HG03060 (cell line): ENCODE data around the gene CACNA1E.

Experiments
- ATAC-seq: cut with Tn5 transposase; IDR thresholded peaks from one replicate; pipeline ENCODE4 v1.9.1; 2021; ENCODE audit warnings: low read depth, moderate number of reproducible peaks; ENCODE audit not compliant: unreplicated experiment

Gene CACNA1E

GRCh38 chr1:181626279-181626938, 143.1 kb downstream of the CACNA1E start:
- ATAC-seq, result no peak

DNA sequence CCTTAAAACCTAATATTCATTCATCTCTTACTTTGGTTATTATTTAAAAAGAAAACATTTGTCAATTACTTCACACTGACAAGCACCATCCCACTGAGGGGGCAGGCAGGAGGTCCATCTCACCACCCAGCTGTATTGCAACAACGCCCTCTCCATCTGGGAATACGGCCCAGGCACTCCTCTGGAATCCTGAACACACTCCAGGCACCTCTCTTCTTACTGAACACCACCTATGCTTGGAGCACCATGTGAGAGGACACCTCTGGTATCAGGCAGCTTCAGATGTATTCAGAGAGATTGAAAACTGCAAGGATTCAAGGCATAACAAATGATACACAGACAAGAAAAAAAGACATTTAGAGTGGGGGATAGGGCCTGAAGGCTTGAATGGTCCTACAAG, 147.1 kb downstream of the CACNA1E start:
- ATAC-seq, result no peak

GRCh38 chr1:181630838-181631237, 147.5 kb downstream of the CACNA1E start:
- ATAC-seq, result no peak

GRCh38 chr1:181632492-181632891, 149.2 kb downstream of the CACNA1E start:
- ATAC-seq, result no peak

GRCh38 chr1:181632960-181633359, 149.6 kb downstream of the CACNA1E start:
- no peak for ATAC-seq

- ATAC-seq, result no peak
Measured at GRCh38 chr1:181635110-181635509, 151.8 kb downstream of the CACNA1E start.

GRCh38 chr1:181637998-181638397, 154.7 kb downstream of the CACNA1E start:
- ATAC-seq, result no peak

- ATAC-seq, result no peak
Measured at GRCh38 chr1:181640956-181641355, 157.6 kb downstream of the CACNA1E start.

DNA sequence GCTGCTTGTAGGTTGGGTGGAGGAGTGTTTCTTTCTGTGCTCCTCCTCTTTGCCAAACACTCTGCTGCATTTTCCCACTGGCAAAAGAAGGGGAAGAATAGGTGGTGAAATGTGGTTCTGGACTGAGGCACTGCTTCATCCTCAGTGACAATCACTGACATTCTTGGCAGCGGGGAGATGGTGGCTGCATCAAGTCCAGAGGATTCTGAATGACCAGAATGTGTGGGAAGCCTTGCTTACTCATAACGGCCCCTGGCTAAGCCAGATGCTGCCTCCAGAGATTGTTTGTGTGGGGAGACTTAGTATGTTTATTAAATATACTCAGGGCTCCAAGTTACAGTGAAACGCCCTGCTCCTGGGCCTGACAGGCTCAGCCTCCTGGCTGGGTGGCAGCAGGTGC, 160.3 kb downstream of the CACNA1E start:
- ATAC-seq, result no peak

DNA sequence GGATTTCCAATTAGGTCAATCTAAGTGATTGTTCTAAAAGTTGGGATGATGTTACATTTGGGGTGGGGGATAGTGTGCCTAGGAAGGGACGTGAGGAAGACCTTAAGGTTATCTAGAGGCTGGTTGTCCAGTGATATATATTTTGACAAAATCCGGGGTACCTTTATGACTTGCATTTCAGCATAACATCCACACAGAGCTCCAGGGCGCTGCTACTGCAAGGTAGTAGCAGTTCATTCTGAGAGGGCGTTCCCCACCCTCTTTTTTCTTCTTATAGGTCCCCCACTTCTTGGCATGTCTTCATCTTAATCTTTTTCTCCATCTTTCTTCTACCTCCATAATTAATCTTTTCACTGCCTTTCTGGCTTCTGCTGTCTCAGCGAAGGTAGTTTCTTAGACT, 161.9 kb downstream of the CACNA1E start:
- no peak for ATAC-seq

DNA sequence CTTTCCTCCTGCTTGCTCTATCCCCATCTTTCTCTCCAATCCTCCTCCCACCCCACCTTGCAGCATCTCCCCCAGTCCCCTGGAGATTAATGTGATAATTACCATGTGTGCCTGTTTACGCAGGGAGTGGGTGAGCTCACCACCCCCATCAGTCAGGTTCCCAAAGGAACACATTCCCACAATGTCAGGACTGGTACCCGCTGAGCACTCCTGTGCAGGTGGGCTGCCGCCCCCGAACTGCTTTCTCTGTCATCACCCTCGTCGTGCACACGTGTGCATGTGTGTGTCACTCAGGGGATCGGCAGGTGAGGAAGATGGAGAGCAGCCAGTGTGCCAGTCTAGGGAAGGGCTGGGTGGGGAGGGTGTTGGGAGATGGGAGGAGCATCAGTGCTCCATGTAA, 163.4 kb downstream of the CACNA1E start:
- no peak for ATAC-seq

DNA sequence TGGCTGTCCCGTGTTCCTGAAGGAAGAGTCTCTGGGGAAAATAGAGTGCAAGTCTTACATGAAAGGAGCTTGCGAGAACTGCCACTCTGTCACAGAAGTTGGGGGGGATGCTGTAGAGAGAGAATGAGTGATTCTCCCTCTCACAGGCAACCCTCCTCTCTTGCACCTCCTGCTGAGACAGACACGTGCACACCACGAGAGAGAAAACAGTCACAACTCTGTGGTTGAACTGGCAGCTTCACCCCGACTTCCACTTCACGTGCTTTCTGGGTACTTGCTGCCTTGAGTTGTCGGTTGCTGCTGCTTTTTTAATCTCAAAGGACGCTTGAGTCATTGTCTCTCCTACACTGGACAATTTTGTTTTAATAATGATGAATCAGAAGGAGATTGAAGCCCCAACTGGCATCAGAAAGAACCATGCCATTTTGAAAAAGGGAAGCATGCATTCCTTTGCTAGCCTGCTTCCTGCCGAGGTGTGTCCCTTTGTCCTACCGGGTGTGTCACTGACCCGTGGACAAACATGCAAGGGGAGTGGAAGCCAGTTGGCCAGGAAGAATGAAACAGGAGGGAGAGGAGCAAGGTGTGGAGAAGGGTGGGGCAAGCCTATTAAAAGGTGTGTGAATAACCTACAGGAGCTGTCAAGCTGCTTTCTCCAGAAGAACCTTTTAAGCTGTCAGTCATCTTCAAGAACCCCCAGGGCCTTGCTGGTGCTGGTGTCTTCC, 164.2 kb downstream of the CACNA1E start:
- ATAC-seq, result no peak

- no peak for ATAC-seq
Measured at GRCh38 chr1:181651276-181651675, 168.0 kb downstream of the CACNA1E start.

- no peak for ATAC-seq
Measured at GRCh38 chr1:181655756-181656155, 172.4 kb downstream of the CACNA1E start.

- ATAC-seq, result no peak
Measured at GRCh38 chr1:181656491-181656890, 173.2 kb downstream of the CACNA1E start.

DNA sequence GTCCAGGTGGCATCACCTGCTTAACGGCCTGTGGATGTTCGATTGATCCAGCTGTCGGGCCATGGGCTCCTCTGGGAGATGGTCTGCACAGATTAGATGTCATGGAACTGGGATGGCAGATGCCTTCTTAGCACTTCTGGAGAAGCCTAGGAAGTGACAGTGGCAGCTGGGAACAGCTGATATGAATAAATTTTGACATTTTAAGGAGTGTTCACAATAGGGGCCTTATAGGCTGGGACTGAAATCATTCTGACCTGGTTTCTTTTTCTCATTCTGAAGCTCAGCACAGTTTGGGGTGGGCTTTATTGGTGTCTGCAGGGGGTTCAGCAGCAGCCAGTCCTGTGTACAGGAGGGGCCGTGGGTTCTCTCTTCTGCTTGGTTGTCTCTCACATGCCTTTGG, 175.3 kb downstream of the CACNA1E start:
- ATAC-seq, result no peak

GRCh38 chr1:181659321-181659957, 176.1 kb downstream of the CACNA1E start:
- ATAC-seq, result no peak

- no peak for ATAC-seq
Measured at GRCh38 chr1:181660621-181661020, 177.3 kb downstream of the CACNA1E start.

DNA sequence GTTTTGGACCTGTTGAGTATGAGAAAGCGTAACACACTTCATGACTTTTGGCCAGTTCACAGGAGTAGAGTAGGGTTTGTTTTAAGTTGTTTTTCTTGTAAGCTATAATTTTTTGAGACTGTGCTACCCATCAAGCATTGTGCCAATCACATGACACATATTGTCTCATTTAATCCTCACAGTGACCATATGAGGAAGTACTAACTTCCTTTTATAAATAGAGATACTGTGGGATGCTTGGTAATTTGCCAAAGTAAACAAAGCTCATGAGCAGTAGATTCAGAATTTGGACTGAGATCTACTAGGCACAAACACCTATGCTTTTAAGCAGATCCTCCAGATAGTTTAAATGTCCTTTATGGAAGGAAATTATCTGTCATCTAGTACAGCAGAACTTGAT, 178.3 kb downstream of the CACNA1E start:
- no peak for ATAC-seq

GRCh38 chr1:181662606-181663005, 179.3 kb downstream of the CACNA1E start:
- ATAC-seq, result no peak

DNA sequence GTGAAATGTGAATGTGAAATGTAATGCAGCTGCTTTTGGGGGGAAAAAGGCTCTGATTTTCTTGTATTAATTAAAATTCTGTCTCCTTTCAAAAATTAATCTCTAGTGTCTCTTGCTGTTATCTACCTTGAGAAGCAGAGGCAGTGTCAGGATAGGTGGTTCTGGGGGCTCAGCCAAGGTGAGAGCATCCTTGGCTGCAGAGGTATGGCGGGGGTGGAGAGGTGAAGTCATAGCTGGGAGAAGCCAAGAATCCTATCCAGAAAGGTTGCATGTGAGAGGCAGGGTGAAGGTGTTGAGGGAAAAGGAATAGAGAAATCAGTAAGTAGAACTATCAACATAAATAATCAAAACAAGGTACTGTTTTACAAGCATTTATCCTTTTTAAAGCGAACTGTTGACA, 181.2 kb downstream of the CACNA1E start:
- ATAC-seq, result no peak

DNA sequence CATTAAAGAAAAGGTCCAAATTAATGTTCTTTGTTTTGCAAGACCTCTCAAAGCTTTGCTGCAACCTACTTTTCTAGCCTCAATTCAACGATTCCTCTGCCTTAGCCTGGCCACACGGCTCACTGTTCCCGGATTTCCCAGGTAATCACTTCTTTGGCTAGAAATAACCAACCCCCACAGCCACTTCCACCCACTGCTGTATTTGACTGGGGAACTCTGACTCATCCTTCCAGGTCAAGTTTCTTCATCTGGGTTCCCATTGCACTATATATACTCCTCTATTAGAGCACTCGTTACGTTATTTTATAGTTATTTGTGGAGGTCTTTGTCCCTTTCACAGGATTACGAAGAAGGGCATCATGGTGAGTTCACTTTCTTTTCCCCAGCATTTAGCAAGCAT, 185.9 kb downstream of the CACNA1E start:
- no peak for ATAC-seq
